Caco-2 (cell line): ENCODE measurements around the gene GPR34. TPM values are rescaled to one million over a fixed set of nuclear protein-coding genes. Genes with fewer than 3 reads are reported as not detected.

Source experiments
- BruUV-seq: library from RNA; stranded (reverse); fragments of 400-500 nt; replicated peaks from 2 replicates; lab custom pipeline; 2021; lab: Mats Ljungman, UMichigan
- CTCF ChIA-PET: fragments of 300-600 bp; sonication (Branson Sonifier 250); formaldehyde crosslinking; loops from one replicate; lab custom pipeline; 2022; ENCODE audit warnings: antibody characterized with exemption; lab: Charles Lee
- POLR2A ChIA-PET: fragments of 300-600 bp; sonication (Branson Sonifier 250); formaldehyde crosslinking; loops from one replicate; lab custom pipeline; 2022; ENCODE audit warnings: antibody characterized with exemption; lab: Charles Lee
- DNase-seq, 2 experiments: peaks; one replicate each; pipeline versions ENCODE4 v3.0.0 to v3.0.0-alpha.2; 2020 to 2022
- H3K27me3 ChIP-seq: replicated peaks from 2 replicates; pipeline ENCODE4 v1.6.0; 2011; ENCODE audit warnings: low read length; ENCODE audit not compliant: control insufficient read depth, insufficient read depth
- H3K36me3 ChIP-seq: 2 replicates; pipeline ENCODE4 v1.5.1; 2011; ENCODE audit warnings: low read length; ENCODE audit not compliant: control insufficient read depth, insufficient read depth
- H3K4me1 ChIP-seq: fragments of 250-450 bp; sonication (Bioruptor Pico); 2 replicates; pipeline ENCODE4 v1.5.1; 2020; ENCODE audit warnings: mild to moderate bottlenecking
- H3K4me3 ChIP-seq: 2 replicates; pipeline ENCODE4 v1.5.1; 2011; ENCODE audit warnings: low read depth, mild to moderate bottlenecking, control low read depth, low read length
- H3K9me3 ChIP-seq: fragments of 250-450 bp; sonication (Bioruptor Pico); 2 replicates; pipeline ENCODE4 v1.5.1; 2020; ENCODE audit warnings: mild to moderate bottlenecking, moderate library complexity
- H3K27ac Mint-ChIP-seq: one replicate; pipeline ENCODE4 v1.8.0; 2022; ENCODE audit warnings: mixed read lengths; ENCODE audit not compliant: unreplicated experiment
- H3K27me3 Mint-ChIP-seq: one replicate; pipeline ENCODE4 v1.8.0; 2022; ENCODE audit warnings: mixed read lengths; ENCODE audit not compliant: insufficient read depth, unreplicated experiment
- H3K36me3 Mint-ChIP-seq: one replicate; pipeline ENCODE4 v1.8.0; 2022; ENCODE audit warnings: mild to moderate bottlenecking, mixed read lengths; ENCODE audit not compliant: insufficient read depth, unreplicated experiment
- H3K4me1 Mint-ChIP-seq: one replicate; pipeline ENCODE4 v1.8.0; 2022; ENCODE audit warnings: low read depth, mixed read lengths; ENCODE audit not compliant: unreplicated experiment
- H3K4me3 Mint-ChIP-seq: one replicate; pipeline ENCODE4 v1.8.0; 2022; ENCODE audit warnings: mild to moderate bottlenecking, moderate library complexity, mixed read lengths; ENCODE audit not compliant: unreplicated experiment
- H3K9me3 Mint-ChIP-seq: one replicate; pipeline ENCODE4 v1.8.0; 2022; ENCODE audit warnings: mixed read lengths; ENCODE audit not compliant: unreplicated experiment
- intact Hi-C: fragments of 100-400 bp; cut with micrococcal nuclease; formaldehyde crosslinking; loops from one replicate; pipeline ENCODE4 v1.10.0; 2022; ENCODE audit not compliant: unreplicated experiment
- total RNA-seq: library from RNA; stranded (reverse); gene quantifications from 2 replicates; pipeline ENCODE4 v1.2.3, GENCODE V29; 2022
- TF ChIP-seq, protein P1 (sequence below), 2 experiments: fragments of 200-600 bp in 1 of 2; IDR thresholded peaks; 1 replicate in 1 of 2; 2 replicates in 1 of 2; pipeline versions ENCODE4 v1.5.1 to v1.8.0; 2011 to 2022; ENCODE audit warnings: antibody characterized with exemption in 1 of 2, control low read depth in 1 of 2, inconsistent platforms in 1 of 2, low read depth in 1 of 2, low read length in 1 of 2, mild to moderate bottlenecking in 1 of 2, moderate library complexity in 1 of 2; ENCODE audit not compliant: insufficient read depth in 1 of 2, severe bottlenecking in 1 of 2, unreplicated experiment in 1 of 2

The GPR34 gene
- total RNA-seq, 1 experiment from 2014 or later, result not detected

GRCh38 chrX:41730081-41730480 lies 41.3 kb downstream of the GPR34 start:
- H3K4me3 Mint-ChIP-seq, result no peak overlapping the region
- H3K36me3 Mint-ChIP-seq, result peaks cover 10% of the 10 kb centered on the region
- H3K4me3 ChIP-seq, result no peak overlapping the region
- POLR2A ChIA-PET, result no interaction called here
- no peaks in the 10 kb centered on the region for H3K9me3 Mint-ChIP-seq
- no peaks in the 10 kb centered on the region for H3K27me3 Mint-ChIP-seq
- H3K27me3 ChIP-seq, result no peaks in the 10 kb centered on the region
- H3K27ac Mint-ChIP-seq, result no peak overlapping the region
- H3K36me3 ChIP-seq, result peaks cover 1% of the 10 kb centered on the region; the same call in 1 of the 2 replicates
- TF ChIP-seq, protein P1, sequence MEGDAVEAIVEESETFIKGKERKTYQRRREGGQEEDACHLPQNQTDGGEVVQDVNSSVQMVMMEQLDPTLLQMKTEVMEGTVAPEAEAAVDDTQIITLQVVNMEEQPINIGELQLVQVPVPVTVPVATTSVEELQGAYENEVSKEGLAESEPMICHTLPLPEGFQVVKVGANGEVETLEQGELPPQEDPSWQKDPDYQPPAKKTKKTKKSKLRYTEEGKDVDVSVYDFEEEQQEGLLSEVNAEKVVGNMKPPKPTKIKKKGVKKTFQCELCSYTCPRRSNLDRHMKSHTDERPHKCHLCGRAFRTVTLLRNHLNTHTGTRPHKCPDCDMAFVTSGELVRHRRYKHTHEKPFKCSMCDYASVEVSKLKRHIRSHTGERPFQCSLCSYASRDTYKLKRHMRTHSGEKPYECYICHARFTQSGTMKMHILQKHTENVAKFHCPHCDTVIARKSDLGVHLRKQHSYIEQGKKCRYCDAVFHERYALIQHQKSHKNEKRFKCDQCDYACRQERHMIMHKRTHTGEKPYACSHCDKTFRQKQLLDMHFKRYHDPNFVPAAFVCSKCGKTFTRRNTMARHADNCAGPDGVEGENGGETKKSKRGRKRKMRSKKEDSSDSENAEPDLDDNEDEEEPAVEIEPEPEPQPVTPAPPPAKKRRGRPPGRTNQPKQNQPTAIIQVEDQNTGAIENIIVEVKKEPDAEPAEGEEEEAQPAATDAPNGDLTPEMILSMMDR (IDR thresholded peaks at IDR 0.05; ENCODE audit: insufficient read depth in 1 of 2, low read depth in 1 of 2, low read length in 1 of 2, severe bottlenecking in 1 of 2, unreplicated experiment in 1 of 2), result no peak
- BruUV-seq, result no TSS peak
- no peaks in the 10 kb centered on the region for H3K4me1 ChIP-seq
- DNase-seq, result no peak
- CTCF ChIA-PET, result no interaction called here
- no peaks in the 10 kb centered on the region for H3K9me3 ChIP-seq
- no peaks in the 10 kb centered on the region for H3K4me1 Mint-ChIP-seq
- intact Hi-C loops, result loop anchor here (5.0 kb wide), 1 partner anchor 173 kb away; no protein-coding TSS in a partner anchor

DNA sequence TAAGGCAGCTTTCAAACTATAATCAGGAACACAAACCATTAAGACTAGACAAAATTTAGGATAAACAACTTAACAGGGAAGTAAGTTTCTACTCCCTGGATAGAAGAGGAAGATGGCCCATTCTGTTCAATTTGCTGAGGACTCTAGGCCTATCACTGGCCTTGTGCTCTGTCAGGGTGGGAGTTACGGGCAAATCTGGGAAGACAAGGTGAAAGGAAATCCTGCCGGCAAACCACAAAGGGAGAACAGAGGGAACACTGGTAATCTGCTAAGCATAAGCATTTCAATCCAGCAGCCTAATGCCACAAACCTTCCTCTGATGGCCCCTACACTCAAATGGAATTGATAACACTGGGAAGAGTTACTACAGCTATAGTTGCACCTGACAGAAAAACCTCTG lies 43.5 kb downstream of the GPR34 start:
- DNase-seq, result no peak
- H3K4me3 ChIP-seq, result no peak overlapping the region
- BruUV-seq, result no TSS peak
- H3K27me3 ChIP-seq, result no peaks in the 10 kb centered on the region
- H3K4me1 ChIP-seq, result no peaks in the 10 kb centered on the region
- intact Hi-C loops, result loop anchor here (5.0 kb wide), 1 partner anchor 175 kb away; no protein-coding TSS in a partner anchor
- CTCF ChIA-PET, result no interaction called here
- peaks cover 7% of the 10 kb centered on the region for H3K4me1 Mint-ChIP-seq
- H3K9me3 Mint-ChIP-seq, result no peaks in the 10 kb centered on the region
- POLR2A ChIA-PET, result no interaction called here
- H3K36me3 Mint-ChIP-seq, result peaks cover 18% of the 10 kb centered on the region
- H3K36me3 ChIP-seq, result peaks cover 1% of the 10 kb centered on the region; the same call in 1 of the 2 replicates
- no peak overlapping the region for H3K4me3 Mint-ChIP-seq
- TF ChIP-seq, protein P1 (IDR thresholded peaks at IDR 0.05; ENCODE audit: insufficient read depth in 1 of 2, low read depth in 1 of 2, low read length in 1 of 2, severe bottlenecking in 1 of 2, unreplicated experiment in 1 of 2), result no peak
- no peaks in the 10 kb centered on the region for H3K27me3 Mint-ChIP-seq
- H3K27ac Mint-ChIP-seq, result no peak overlapping the region
- H3K9me3 ChIP-seq, result no peaks in the 10 kb centered on the region

- no TSS peak for BruUV-seq
- Mint-ChIP-seq H3K9me3 (no peaks in the 10 kb centered on the region), H3K4me1 (peaks cover 7% of the 10 kb centered on the region), H3K4me3 (no peak overlapping the region), H3K36me3 (peaks cover 23% of the 10 kb centered on the region), H3K27me3 (no peaks in the 10 kb centered on the region), H3K27ac (no peak overlapping the region)
- Histone ChIP-seq H3K9me3 (no peaks in the 10 kb centered on the region), H3K4me3 (no peak overlapping the region), H3K4me1 (no peaks in the 10 kb centered on the region), H3K36me3 (peaks cover 1% of the 10 kb centered on the region; the same call in 1 of the 2 replicates), H3K27me3 (no peaks in the 10 kb centered on the region)
- POLR2A ChIA-PET, result no interaction called here
- no peak for DNase-seq
- CTCF ChIA-PET, result no interaction called here
- TF ChIP-seq, protein P1 (IDR thresholded peaks at IDR 0.05; ENCODE audit: insufficient read depth in 1 of 2, low read depth in 1 of 2, low read length in 1 of 2, severe bottlenecking in 1 of 2, unreplicated experiment in 1 of 2), result no peak
- intact Hi-C loops, result loop anchor here (5.0 kb wide), 1 partner anchor 177 kb away; no protein-coding TSS in a partner anchor
These were observed 45.2 kb downstream of the GPR34 start for GRCh38 chrX:41733939-41734338.
